DND-41 (cell line): Measurements from ENCODE around the gene SELENOW.
"Not testable (repeated sequence)": the region's sequence is repeated elsewhere in the genome, so short reads cannot be mapped to it uniquely, and the experiment has no call there.

Experiments
- ATAC-seq: fragments of 200-7000 bp; cut with Tn5 transposase; 3 replicates; pipeline ENCODE4 v1.9.1; 2021; ENCODE audit warnings: low read depth; ENCODE audit not compliant: insufficient read depth
- DNase-seq: peaks from one replicate; pipeline ENCODE4 v3.0.0-alpha.2; 2020
- H2AFZ ChIP-seq: 2 replicates; pipeline ENCODE4 v1.6.0; 2012; ENCODE audit warnings: low read depth, low read length
- H3K27ac ChIP-seq: 2 replicates; pipeline ENCODE4 v1.5.1; 2012; ENCODE audit warnings: low read length, inconsistent platforms
- H3K27me3 ChIP-seq: fragments of 200-600 bp; sonication (generic); 2 replicates; pipeline ENCODE4 v1.6.0; 2012; ENCODE audit warnings: low read length, mild to moderate bottlenecking, inconsistent platforms; ENCODE audit not compliant: insufficient read depth, poor library complexity
- H3K36me3 ChIP-seq: 2 replicates; pipeline ENCODE4 v1.5.1; 2012; ENCODE audit warnings: low read length, inconsistent platforms; ENCODE audit not compliant: insufficient read depth
- H3K4me1 ChIP-seq: 2 replicates; pipeline ENCODE4 v1.5.1; 2012; ENCODE audit warnings: mild to moderate bottlenecking, low read length; ENCODE audit not compliant: insufficient read depth
- H3K4me2 ChIP-seq: 2 replicates; pipeline ENCODE4 v1.6.0; 2012; ENCODE audit warnings: mild to moderate bottlenecking, moderate library complexity, low read length, inconsistent platforms; ENCODE audit not compliant: insufficient read depth
- H3K4me3 ChIP-seq, 2 experiments: fragments of 200-600 bp in 1 of 2; shearing (Covaris generic) in 1 of 2; 2 replicates each; pipeline ENCODE4 v1.5.1; 2012 to 2016; ENCODE audit warnings: inconsistent platforms in 2 of 2, low read length in 2 of 2, mild to moderate bottlenecking in 2 of 2, low read depth in 1 of 2, moderate library complexity in 1 of 2
- H3K79me2 ChIP-seq: 2 replicates; pipeline ENCODE4 v1.6.0; 2012; ENCODE audit warnings: low read length, inconsistent platforms; ENCODE audit not compliant: insufficient read depth
- H3K9ac ChIP-seq: 2 replicates; pipeline ENCODE4 v1.6.0; 2012; ENCODE audit warnings: low read depth, mild to moderate bottlenecking, inconsistent platforms, low read length, moderate library complexity
- H3K9me3 ChIP-seq: 2 replicates; pipeline ENCODE4 v1.5.1; 2012; ENCODE audit warnings: low read length, moderate library complexity, mild to moderate bottlenecking, inconsistent platforms; ENCODE audit not compliant: insufficient read depth, severe bottlenecking
- H4K20me1 ChIP-seq: 2 replicates; pipeline ENCODE4 v1.6.0; 2012; ENCODE audit warnings: low read length; ENCODE audit not compliant: insufficient read depth
- CTCF ChIP-seq: IDR thresholded peaks from 2 replicates; pipeline ENCODE4 v1.5.1; 2012; ENCODE audit warnings: borderline replicate concordance, low read length, moderate library complexity, mild to moderate bottlenecking; ENCODE audit not compliant: poor library complexity, severe bottlenecking; ENCODE audit errors: extremely low read depth
- EZH2 ChIP-seq: IDR thresholded peaks from 3 replicates; pipeline ENCODE4 v1.6.1; 2012; ENCODE audit warnings: borderline replicate concordance, low read depth, mild to moderate bottlenecking, moderate library complexity, low read length, inconsistent platforms; ENCODE audit not compliant: severe bottlenecking

SELENOW gene

GRCh38 chr19:47806435-47806834 is 27.9 kb downstream of the SELENOW start:
- ATAC-seq (no peak), DNase-seq (no peak)
- TF ChIP-seq CTCF (no peak), EZH2 (no peak)
- Histone ChIP-seq H3K36me3 (no peaks in the 10 kb centered on the region), H3K27me3 (no peaks in the 10 kb centered on the region), H3K4me2 (no peak overlapping the region), H3K9me3 (no peaks in the 10 kb centered on the region), H3K27ac (no peak overlapping the region), H3K9ac (no peak overlapping the region), H3K79me2 (no peaks in the 10 kb centered on the region), H3K4me3 (no peak overlapping the region), H3K4me1 (no peaks in the 10 kb centered on the region), H4K20me1 (no peaks in the 10 kb centered on the region), H2AFZ (no peak overlapping the region)

- H3K4me3 ChIP-seq = no peak overlapping the region
- H4K20me1 ChIP-seq = no peaks in the 10 kb centered on the region; the same call in 1 of the 2 replicates
- H3K4me2 ChIP-seq = no peak overlapping the region
- no peaks in the 10 kb centered on the region for H3K79me2 ChIP-seq
- no peaks in the 10 kb centered on the region for H3K9me3 ChIP-seq
- no peak overlapping the region for H3K9ac ChIP-seq
- no peak overlapping the region for H3K27ac ChIP-seq
- DNase-seq (peak; percentile 81), ATAC-seq (peak; percentile 93)
- no peaks in the 10 kb centered on the region for H3K4me1 ChIP-seq
- H2AFZ ChIP-seq = no peak overlapping the region
- no peaks in the 10 kb centered on the region for H3K27me3 ChIP-seq
- H3K36me3 ChIP-seq = no peaks in the 10 kb centered on the region
- TF ChIP-seq EZH2 (no peak), CTCF (peak; percentile 82)
These were observed 34.9 kb downstream of the SELENOW start for GRCh38 chr19:47813304-47813994.

GRCh38 chr19:47813995-47814328 is 35.5 kb downstream of the SELENOW start:
- H3K27me3 ChIP-seq = no peaks in the 10 kb centered on the region
- ATAC-seq (no peak), DNase-seq (no peak)
- no peak overlapping the region for H3K4me3 ChIP-seq
- no peaks in the 10 kb centered on the region; the same call in 1 of the 2 replicates for H4K20me1 ChIP-seq
- H3K4me1 ChIP-seq = no peaks in the 10 kb centered on the region
- no peak overlapping the region for H3K27ac ChIP-seq
- no peak overlapping the region for H3K9ac ChIP-seq
- no peak overlapping the region for H2AFZ ChIP-seq
- no peak overlapping the region for H3K4me2 ChIP-seq
- H3K9me3 ChIP-seq = no peaks in the 10 kb centered on the region
- TF ChIP-seq EZH2 (no peak), CTCF (no peak)
- H3K36me3 ChIP-seq = no peaks in the 10 kb centered on the region
- H3K79me2 ChIP-seq = no peaks in the 10 kb centered on the region

GRCh38 chr19:47816270-47816669 is 37.8 kb downstream of the SELENOW start:
- H3K4me1 ChIP-seq, H3K4me3 ChIP-seq, H3K27ac ChIP-seq, H3K4me2 ChIP-seq, H3K9me3 ChIP-seq, H4K20me1 ChIP-seq, H3K36me3 ChIP-seq, ATAC-seq, H3K79me2 ChIP-seq, DNase-seq, H2AFZ ChIP-seq, H3K9ac ChIP-seq: not testable (repeated sequence)
- H3K27me3 ChIP-seq = peaks cover 12% of the 10 kb centered on the region

GRCh38 chr19:47818221-47818620 is 39.7 kb downstream of the SELENOW start:
- H3K4me3 ChIP-seq, H2AFZ ChIP-seq, H3K4me2 ChIP-seq, H3K27ac ChIP-seq, H3K4me1 ChIP-seq, ATAC-seq, H3K9me3 ChIP-seq, H4K20me1 ChIP-seq, H3K9ac ChIP-seq, H3K36me3 ChIP-seq, DNase-seq, H3K79me2 ChIP-seq: not testable (repeated sequence)
- peaks cover 15% of the 10 kb centered on the region for H3K27me3 ChIP-seq
